ENCODE measurements around the gene ASB5.

ASB5 gene

DNA sequence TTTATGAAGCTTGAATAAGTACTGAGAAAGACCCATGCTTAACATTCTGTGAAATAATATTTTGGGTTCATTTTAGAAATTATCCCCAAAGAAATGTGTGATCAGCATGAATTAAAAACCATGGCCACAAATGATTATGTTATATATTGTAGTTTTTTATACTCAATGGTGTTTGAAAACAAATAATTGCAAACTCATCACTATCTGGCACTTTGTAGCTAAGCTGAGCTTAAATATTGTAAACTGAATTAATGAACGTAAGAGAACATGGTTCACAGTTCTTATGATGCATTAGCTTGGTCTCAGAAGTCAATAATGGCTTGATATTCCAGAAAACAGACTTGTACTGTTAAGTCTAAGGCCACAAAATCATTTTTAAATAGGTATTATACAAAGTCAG, 24.6 kb upstream of the ASB5 start:
- no peak overlapping the region for H3K4me3 ChIP-seq (ENCODE audit: low read depth, low read length)
- TF ChIP-seq, protein P1, sequence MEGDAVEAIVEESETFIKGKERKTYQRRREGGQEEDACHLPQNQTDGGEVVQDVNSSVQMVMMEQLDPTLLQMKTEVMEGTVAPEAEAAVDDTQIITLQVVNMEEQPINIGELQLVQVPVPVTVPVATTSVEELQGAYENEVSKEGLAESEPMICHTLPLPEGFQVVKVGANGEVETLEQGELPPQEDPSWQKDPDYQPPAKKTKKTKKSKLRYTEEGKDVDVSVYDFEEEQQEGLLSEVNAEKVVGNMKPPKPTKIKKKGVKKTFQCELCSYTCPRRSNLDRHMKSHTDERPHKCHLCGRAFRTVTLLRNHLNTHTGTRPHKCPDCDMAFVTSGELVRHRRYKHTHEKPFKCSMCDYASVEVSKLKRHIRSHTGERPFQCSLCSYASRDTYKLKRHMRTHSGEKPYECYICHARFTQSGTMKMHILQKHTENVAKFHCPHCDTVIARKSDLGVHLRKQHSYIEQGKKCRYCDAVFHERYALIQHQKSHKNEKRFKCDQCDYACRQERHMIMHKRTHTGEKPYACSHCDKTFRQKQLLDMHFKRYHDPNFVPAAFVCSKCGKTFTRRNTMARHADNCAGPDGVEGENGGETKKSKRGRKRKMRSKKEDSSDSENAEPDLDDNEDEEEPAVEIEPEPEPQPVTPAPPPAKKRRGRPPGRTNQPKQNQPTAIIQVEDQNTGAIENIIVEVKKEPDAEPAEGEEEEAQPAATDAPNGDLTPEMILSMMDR (IDR thresholded peaks at IDR 0.05; ENCODE audit: low read depth, low read length): no peak

DNA sequence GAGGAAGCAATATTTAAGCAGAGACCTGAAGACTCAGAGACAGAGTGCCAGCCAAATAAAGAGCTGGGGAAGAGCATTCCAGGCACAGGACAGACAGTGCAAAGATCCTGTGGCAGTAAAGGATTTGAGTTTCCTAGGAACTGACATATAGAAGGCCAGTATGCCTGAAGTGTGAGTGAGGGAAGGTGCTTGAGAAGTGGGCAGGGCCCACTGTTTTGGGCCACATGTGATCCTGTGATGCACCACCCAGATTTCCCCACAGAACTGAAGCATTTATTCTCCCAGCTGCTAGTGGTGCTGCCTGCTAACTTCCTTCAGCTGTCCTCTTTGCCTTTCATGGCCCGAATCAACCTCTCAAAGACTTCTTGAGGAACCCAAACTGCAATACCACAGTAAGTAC, 23.9 kb upstream of the ASB5 start:
- H3K4me3 ChIP-seq (ENCODE audit: low read depth, low read length): no peak overlapping the region
- TF ChIP-seq, protein P1 (IDR thresholded peaks at IDR 0.05; ENCODE audit: low read depth, low read length): no peak

DNA sequence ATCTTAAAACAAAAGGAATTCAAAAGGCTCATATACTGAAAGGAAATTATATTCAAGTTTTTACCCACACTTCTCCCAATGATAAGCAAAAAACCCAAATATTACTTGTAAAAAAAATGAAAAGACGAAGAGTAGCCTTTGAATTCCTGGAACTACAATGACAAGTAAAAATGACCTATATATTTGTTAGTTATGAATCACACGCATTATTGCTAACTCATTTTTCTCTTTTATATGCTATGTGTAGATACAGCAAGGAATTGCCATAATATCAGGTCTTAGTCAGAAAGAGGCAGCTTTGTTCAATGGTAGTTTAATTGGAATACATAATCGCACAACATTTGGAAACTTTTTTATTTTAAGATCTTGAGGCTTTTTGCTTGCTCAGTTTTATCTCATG, 22.7 kb upstream of the ASB5 start:
- TF ChIP-seq, protein P1 (IDR thresholded peaks at IDR 0.05; ENCODE audit: low read depth, low read length): no peak
- no peak overlapping the region for H3K4me3 ChIP-seq (ENCODE audit: low read depth, low read length)

DNA sequence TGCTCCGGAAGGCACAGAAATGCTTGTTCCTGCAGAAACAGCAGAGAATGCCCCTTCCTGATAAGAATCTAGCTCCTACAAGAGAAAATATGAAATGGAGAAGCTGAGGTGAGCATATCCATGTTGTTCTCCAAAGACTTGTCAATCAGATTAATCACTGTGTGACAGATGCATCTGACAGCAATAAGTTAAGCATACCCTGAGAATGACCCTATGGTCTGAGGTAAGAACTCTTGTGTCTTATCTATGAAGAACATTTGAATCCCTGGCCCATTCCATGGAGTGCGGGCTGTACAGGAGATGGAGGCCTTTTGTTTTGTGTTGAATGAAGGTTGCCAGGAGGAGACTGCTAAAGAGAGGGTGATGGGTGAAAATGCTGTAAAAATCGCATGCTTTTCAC, 21.5 kb upstream of the ASB5 start:
- no peak overlapping the region for H3K4me3 ChIP-seq (ENCODE audit: low read depth, low read length)
- TF ChIP-seq, protein P1 (IDR thresholded peaks at IDR 0.05; ENCODE audit: low read depth, low read length): no peak

DNA sequence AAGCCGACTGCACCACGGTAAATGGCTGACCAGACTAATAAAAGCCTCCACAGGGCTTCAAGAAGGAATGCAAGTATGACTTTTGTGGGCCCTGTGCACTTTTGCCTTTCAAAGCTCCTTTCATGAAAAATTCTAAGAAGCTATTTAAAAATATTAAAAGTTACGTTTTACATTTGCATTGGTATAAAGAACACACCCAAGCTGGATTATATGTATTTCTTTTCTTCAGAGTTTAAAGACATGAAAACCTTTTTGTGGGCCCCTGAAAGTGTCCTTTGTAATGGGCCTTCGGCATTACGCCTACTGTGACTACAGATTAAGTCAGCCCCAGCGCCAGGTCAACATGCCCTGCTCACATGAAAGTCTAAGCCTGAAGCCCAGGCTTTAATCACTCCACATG, 20.5 kb upstream of the ASB5 start:
- TF ChIP-seq, protein P1 (IDR thresholded peaks at IDR 0.05; ENCODE audit: low read depth, low read length): no peak

DNA sequence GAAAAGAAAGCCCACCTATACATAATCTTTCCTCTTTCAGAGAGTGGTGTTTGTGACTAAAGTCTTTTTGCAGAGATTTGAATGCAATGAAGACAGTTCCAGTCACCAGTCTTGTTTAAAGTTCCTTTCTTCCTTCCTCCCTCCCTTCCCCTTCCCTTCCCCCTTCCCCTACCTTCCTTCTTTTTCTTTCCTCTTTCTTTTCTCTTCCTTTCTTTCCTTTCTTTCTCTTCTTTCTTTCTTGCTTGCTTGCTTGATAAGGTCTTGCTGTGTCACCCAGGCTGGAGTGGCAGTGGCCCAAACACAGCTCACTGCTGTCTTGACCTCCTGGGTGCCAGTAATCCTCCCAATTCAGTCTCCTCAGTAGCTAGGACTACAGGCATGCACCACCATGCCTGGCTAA, 19.0 kb upstream of the ASB5 start:
- TF ChIP-seq, protein P1 (IDR thresholded peaks at IDR 0.05; ENCODE audit: low read depth, low read length): no peak
- no peak overlapping the region for H3K4me3 ChIP-seq (ENCODE audit: low read depth, low read length)

More for the DNA sequence above, 20.5 kb upstream of the ASB5 start:
- no peak overlapping the region for H3K4me3 ChIP-seq (ENCODE audit: low read depth, low read length)

DNA sequence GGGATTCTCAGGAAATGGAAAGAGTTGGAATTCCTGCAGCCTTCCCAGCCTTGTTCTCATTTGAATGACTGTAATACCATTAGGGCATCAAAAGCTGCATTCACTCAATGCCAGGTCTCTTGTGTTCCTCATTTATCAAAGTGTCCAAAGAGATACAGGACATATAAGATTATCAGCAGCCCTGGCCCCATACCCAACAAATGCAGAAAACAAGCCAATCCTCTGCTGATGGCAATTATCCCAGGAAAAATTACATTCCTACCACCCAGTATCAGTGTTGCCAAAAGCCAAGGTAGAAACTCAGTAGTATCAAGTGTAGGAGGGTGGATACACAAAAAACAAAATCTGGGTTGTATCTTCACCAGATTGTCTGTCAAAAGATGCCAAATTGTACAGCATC, 18.5 kb upstream of the ASB5 start:
- H3K4me3 ChIP-seq (ENCODE audit: low read depth, low read length): no peak overlapping the region
- TF ChIP-seq, protein P1 (IDR thresholded peaks at IDR 0.05; ENCODE audit: low read depth, low read length): no peak

Data from WI38 (cell line).